GM18511 (cell line): ENCODE data around the gene CDK7.

ENCODE experiments used
- ATAC-seq: cut with Tn5 transposase; IDR thresholded peaks from one replicate; pipeline ENCODE4 v1.9.1; 2021; ENCODE audit warnings: mild to moderate bottlenecking, moderate library complexity; ENCODE audit not compliant: unreplicated experiment

The CDK7 gene

GRCh38 chr5:69288069-69288468, 53.4 kb downstream of the CDK7 start:
- no peak for ATAC-seq

GRCh38 chr5:69288688-69289087, 54.0 kb downstream of the CDK7 start:
- no peak for ATAC-seq

GRCh38 chr5:69292306-69292705, 57.6 kb downstream of the CDK7 start:
- no peak for ATAC-seq

DNA sequence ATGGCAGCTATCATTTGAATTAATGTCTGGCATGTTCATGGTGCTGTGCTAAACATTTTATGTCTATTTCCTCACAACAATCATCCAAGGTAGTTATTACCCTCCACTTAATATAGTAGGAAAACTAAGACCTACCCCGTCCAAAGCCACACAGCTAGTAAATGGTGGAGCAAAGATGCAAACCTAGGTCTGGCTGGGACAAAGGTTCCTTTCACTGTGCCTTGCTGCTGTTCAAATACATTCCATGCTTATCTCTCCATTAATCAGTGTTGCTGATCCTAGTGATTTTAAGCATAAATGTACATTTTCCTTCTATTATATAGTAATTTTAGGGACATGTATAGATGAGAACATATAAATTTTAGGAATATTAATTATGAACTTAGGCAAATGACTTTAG, 59.2 kb downstream of the CDK7 start:
- no peak for ATAC-seq

DNA sequence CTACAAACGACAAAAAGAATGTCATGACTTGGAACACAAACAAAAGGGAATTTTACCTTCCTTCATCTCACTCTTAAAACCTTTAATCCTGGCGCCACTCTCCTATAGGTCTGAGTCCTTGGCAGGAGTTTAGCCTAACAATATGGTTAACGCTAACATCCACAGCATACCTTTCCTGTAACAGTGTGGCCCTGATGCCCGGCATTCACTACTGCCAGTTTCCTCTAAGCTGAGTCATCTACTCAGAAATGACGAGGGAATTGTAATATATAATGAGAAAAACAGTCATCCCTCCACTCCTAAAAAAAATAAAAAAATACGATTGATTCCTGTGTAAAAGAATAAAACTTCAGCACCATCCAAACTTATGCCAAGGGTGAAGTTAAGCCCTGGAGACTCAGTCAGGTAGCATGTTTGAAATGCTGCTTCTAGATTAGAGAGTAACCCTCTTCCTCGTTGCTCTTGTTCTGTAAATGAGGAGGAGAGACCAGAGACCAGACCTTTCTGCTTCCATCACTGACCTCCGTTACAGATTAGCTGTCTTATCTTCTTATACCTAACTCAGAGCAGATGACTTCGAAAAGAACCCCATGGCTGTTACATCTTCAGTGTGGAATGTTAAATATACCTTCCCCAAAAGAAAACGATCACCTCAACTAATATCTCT, 60.5 kb downstream of the CDK7 start:
- no peak for ATAC-seq

DNA sequence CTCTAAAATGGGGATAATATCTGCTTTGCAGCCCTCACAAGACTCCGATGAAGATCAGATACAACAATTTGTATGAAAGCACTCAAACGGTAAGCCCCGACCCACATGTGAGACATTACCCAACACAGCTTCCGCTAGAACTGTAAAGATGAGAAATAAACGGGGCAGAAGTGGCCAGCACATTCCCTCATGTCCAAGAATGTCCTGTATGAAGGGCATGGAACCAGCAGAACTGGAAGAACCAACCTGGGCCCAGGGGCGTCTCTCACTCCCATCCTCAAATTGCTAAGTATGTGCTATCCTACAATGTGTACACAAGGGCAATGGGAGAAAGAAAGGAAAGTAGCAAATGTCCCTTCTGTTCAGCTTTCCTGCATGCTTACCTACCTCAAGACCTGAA, 64.9 kb downstream of the CDK7 start:
- ATAC-seq: no peak

DNA sequence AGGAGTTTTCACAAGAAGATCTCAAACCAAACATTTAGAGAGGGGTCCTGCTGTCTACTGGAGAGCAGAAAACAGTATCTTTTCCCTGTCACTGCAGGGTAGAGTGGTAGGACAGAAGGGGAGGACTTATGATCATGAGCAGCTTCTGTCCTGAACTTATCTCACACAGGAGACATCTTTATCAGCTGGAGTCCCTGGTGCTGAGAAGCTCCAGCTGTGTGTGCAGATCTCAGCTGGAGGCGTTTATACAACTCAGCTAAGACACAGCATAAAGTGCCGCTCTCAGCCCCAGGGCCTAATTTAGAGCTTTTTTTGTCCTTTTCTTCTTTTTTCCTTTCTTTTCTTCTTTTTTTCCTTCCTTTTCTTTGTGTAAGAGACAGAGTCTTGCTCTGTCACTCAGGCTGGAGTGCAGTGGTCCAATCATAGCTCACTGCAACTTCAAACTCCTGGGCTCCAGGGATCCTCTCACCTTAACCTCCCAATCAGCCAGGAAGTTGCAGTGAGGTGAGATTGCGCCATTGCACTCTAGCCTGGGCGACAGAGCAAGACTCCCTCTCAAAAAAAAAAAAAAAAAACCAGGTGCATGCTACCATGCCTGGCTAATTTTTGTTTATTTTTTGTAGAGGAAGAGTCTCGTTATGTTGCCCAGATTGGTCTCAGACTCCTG, 66.0 kb downstream of the CDK7 start:
- ATAC-seq: no peak

DNA sequence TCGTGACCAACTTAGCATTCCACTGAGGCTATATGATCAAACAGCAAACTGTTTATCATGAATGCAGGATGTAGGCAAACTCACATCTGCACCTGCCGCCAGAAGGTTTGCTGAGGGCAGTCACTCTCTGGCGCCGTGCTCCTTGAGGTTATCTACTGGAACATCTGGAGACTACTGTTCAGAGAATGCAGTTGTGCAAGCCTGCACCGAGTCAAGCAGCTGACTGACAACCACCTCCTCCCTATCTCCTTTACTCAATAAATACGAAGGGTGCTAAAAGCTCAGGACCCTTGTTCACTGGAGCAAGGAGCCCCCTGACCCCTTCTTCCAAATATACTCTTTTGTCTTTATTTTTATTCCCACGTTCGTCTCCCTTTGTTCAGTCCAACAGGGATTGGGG, 70.8 kb downstream of the CDK7 start:
- ATAC-seq: no peak

GRCh38 chr5:69308046-69308553, 73.4 kb downstream of the CDK7 start:
- no peak for ATAC-seq

GRCh38 chr5:69309380-69309779, 74.7 kb downstream of the CDK7 start:
- no peak for ATAC-seq

GRCh38 chr5:69312459-69313160, 77.9 kb downstream of the CDK7 start:
- no peak for ATAC-seq

DNA sequence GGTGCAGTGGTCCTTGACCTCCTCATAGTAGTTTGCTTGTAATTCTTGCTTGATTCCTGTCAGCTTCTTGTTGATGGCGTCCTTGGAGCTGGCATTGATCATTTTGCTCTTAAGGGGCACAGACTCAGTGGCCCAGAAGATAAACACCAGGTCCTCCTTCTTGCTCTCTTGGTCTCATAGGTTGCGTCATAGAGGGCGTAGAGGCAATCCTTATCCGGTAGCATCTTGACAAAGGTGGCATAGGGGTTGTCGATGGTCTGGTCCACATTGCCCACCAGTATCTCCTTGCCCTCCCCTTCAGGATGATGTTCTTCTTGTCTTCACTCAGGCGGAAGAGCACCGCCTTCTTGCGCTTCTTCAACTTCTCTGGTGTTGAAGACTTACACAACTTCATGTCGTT, 78.7 kb downstream of the CDK7 start:
- ATAC-seq: no peak

DNA sequence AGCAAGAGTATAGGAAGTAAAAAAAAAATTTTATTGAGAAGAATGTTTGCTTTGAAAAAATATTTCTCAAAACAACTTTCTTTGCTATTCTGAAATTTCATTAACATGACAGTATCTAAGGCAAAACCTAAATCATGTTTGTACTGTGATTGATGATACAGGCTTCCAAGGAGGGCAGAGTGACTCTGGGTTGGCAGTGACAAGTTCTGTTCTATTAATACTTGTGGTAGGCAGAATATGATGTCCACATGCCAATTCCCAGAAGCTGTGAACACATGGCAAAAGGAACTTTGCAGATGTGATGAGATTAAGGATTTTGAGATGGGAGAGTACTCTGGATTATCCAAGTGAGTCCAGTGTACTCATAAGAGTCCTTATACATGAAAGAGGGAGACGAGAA, 81.3 kb downstream of the CDK7 start:
- no peak for ATAC-seq

DNA sequence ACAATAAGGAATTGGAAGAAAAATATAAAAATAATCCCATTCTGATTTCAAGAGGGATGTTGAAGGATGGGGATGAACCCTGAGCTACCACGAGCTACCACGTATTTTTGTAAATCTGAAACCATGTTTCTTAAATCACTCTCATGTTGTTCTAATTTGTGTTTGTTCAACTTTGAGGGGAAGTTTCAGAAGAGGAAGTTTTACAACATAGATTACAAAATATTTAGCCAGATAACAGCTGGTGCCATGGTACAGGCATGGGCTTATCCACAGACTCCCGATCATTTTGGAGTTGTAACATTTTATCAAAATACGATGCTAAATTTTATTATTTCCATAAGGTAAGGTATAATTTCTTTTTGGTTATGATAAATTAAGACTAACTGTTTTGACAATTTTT, 82.7 kb downstream of the CDK7 start:
- no peak for ATAC-seq

GRCh38 chr5:69326365-69326764, 91.7 kb downstream of the CDK7 start:
- no peak for ATAC-seq
